Measurements from ENCODE around the gene CARD18.

Gene CARD18

GRCh38 chr11:105155679-105156078, 16.1 kb upstream of the CARD18 start:
- TF ChIP-seq, protein P1, sequence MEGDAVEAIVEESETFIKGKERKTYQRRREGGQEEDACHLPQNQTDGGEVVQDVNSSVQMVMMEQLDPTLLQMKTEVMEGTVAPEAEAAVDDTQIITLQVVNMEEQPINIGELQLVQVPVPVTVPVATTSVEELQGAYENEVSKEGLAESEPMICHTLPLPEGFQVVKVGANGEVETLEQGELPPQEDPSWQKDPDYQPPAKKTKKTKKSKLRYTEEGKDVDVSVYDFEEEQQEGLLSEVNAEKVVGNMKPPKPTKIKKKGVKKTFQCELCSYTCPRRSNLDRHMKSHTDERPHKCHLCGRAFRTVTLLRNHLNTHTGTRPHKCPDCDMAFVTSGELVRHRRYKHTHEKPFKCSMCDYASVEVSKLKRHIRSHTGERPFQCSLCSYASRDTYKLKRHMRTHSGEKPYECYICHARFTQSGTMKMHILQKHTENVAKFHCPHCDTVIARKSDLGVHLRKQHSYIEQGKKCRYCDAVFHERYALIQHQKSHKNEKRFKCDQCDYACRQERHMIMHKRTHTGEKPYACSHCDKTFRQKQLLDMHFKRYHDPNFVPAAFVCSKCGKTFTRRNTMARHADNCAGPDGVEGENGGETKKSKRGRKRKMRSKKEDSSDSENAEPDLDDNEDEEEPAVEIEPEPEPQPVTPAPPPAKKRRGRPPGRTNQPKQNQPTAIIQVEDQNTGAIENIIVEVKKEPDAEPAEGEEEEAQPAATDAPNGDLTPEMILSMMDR (IDR thresholded peaks at IDR 0.05; ENCODE audit: insufficient read depth, low read depth, low read length, missing control alignments) = no peak
- no peak for DNase-seq (ENCODE audit: low read depth)
- no peak overlapping the region for H3K4me3 ChIP-seq (ENCODE audit: low read length)

DNA sequence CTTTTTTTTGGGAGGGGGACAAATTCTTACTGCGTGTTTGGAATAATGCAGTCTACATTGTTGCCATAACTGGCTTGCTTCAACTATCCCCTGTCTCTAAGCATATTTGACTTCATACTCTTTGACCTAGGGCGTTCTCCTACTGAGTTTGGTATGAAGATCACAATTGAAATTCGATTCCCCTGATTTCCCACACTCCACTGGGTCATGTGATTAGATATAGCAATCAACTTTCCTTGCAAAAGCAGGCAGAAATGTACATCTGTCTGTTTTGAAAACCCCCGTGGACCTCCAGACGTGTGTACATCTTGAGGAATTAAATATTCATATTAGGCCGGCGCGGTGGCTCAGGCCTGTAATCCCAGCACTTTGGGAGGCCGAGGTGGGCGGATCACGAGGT, 13.8 kb upstream of the CARD18 start:
- H3K4me3 ChIP-seq (ENCODE audit: low read length) = no peak overlapping the region
- no peak for DNase-seq (ENCODE audit: low read depth)
- TF ChIP-seq, protein P1 (IDR thresholded peaks at IDR 0.05; ENCODE audit: insufficient read depth, low read depth, low read length, missing control alignments) = no peak

DNA sequence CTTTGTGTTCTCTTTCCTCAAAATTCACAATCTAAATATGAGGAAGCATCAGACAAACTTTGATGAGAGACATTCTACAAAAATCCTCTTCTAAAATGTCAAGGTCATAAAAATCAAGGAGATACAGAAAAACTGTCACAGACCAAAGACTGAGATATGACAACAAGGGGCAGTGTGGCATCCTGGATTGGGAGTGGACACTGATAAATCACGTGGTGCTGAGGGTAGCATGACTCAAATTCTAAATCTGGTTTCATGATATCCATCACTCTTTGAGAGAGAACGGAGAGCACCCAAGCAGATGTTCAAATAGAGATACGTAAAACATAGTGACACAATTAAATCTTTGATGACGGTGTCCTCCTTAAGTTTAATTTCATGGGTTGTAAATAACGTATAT, 13.0 kb upstream of the CARD18 start:
- no peak overlapping the region for H3K4me3 ChIP-seq (ENCODE audit: low read length)
- TF ChIP-seq, protein P1 (IDR thresholded peaks at IDR 0.05; ENCODE audit: insufficient read depth, low read depth, low read length, missing control alignments) = no peak
- DNase-seq (ENCODE audit: low read depth) = no peak

DNA sequence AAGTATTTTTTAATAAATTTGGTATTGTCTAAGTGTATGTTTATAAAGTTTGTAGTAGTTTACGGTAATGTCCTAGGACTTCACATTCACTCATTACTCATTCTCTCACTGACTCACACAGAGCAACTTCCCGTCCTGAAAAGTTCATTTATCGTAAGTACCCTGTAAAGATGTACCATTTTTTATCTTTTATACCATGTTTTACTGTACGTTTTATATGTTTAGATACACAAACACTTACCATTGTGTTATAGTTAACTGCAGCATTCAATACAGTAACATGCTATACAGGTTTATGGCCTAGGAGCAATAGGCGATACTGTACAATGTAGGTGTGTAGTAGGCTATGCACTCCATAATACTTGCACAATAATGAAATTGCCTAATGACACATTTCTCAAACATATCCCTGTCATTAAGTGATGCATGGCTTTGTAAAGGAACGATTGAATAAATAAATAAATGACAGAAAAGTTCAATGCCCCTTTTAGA, 12.5 kb upstream of the CARD18 start:
- TF ChIP-seq, protein P1 (IDR thresholded peaks at IDR 0.05; ENCODE audit: insufficient read depth, low read depth, low read length, missing control alignments) = no peak
- DNase-seq (ENCODE audit: low read depth) = peak; percentile 83
- H3K4me3 ChIP-seq (ENCODE audit: low read length) = no peak overlapping the region

- H3K4me3 ChIP-seq (ENCODE audit: low read length) = no peak overlapping the region
- TF ChIP-seq, protein P1 (IDR thresholded peaks at IDR 0.05; ENCODE audit: insufficient read depth, low read depth, low read length, missing control alignments) = no peak
- DNase-seq (ENCODE audit: low read depth) = peak; percentile 80
Observed at GRCh38 chr11:105149477-105149876, 9.9 kb upstream of the CARD18 start.

DNA sequence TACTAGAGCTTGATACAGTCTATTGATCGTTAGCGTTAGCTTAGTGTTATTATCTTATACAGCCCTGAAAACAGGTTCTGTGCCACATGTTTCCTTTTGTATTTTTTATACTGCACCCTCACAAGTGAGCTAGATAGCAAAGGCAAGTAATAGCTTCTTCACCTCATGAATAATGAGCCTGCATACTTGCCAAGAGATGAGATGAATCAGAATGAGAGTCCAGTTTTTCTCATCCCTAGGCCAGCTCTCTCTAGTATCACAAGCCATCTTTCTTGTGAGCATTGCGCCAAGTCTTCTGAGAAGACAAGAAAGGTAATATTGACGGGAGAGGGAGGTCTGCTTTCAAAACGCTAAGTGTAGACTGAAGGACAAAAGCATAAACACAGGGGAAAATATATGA, 8.7 kb upstream of the CARD18 start:
- peak; percentile 76 for DNase-seq (ENCODE audit: low read depth)
- TF ChIP-seq, protein P1 (IDR thresholded peaks at IDR 0.05; ENCODE audit: insufficient read depth, low read depth, low read length, missing control alignments) = no peak
- H3K4me3 ChIP-seq (ENCODE audit: low read length) = no peak overlapping the region

DNA sequence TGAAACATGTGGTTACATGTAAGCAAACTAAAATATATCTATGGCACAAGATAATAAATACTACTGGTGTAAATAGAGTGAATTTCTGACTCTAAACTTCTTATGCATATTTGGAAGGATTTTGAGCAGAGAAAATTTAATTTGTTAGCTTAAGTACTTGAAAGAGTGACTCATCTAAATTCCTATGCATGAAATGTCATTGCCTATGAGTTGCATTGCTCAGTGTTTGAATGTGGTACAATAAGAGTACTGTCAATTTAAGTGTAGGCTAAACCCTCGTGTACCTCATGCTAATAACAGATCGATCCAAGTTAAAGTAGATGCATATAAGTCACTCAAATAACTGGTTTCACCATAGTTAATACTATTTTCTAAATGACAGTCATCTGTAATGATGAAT, 5.3 kb upstream of the CARD18 start:
- TF ChIP-seq, protein P1 (IDR thresholded peaks at IDR 0.05; ENCODE audit: insufficient read depth, low read depth, low read length, missing control alignments) = no peak
- no peak overlapping the region for H3K4me3 ChIP-seq (ENCODE audit: low read length)
- peak; percentile 71 for DNase-seq (ENCODE audit: low read depth)
